Fibroblast of the aortic adventitia (primary cell): ENCODE data around the gene MARCHF10. TPM values are rescaled to one million over a fixed set of nuclear protein-coding genes. Genes with fewer than 3 reads are reported as not detected.

Source experiments
- DNase-seq: peaks from one replicate; pipeline ENCODE4 v3.0.0-alpha.2; 2010; ENCODE audit warnings: low read depth
- H3K4me3 ChIP-seq: 2 replicates; pipeline ENCODE4 v1.5.1; 2011; ENCODE audit warnings: low read depth, mild to moderate bottlenecking, control low read depth, low read length, moderate library complexity
- CTCF ChIP-seq: IDR thresholded peaks from 2 replicates; pipeline ENCODE4 v1.5.1; 2011; ENCODE audit warnings: mild to moderate bottlenecking, low read length, control low read depth, inconsistent platforms; ENCODE audit not compliant: insufficient read depth
- small RNA-seq: library from RNA; depleted of rRNA; stranded (forward); fragments of <200 nt; gene quantifications from one replicate; pipeline ENCODE3, GENCODE V24; 2012
- total RNA-seq: library from RNA; depleted of rRNA; stranded (reverse); fragments of >200 nt; gene quantifications from 2 replicates; pipeline ENCODE4 v1.2.3, GENCODE V29; 2012; ENCODE audit warnings: low replicate concordance

The MARCHF10 gene
- total RNA-seq, 1 donor, result 0.09 TPM

GRCh38 chr17:62655656-62656055 lies 152.5 kb downstream of the MARCHF10 start:
- no peak for DNase-seq
- TF ChIP-seq CTCF, result no peak
- H3K4me3 ChIP-seq, result no peak overlapping the region

GRCh38 chr17:62653826-62654761 lies 154.0 kb downstream of the MARCHF10 start:
- peak overlapping the region; percentile 22 for H3K4me3 ChIP-seq
- TF ChIP-seq CTCF, result no peak
- peak; percentile 82 for DNase-seq

GRCh38 chr17:62653002-62653825 lies 154.9 kb downstream of the MARCHF10 start:
- DNase-seq, result peak; percentile 64
- H3K4me3 ChIP-seq, result peak overlapping the region; percentile 49
- peak; percentile 12 for TF ChIP-seq CTCF

- peak; percentile 64 for DNase-seq
- H3K4me3 ChIP-seq, result peak overlapping the region; percentile 49
- TF ChIP-seq CTCF, result no peak
Measured at GRCh38 chr17:62652251-62653001, 155.7 kb downstream of the MARCHF10 start.

Small RNA genes within 50 kb of the gene (small RNA-seq; reads per million reads assigned to genes)
- not detected for gene RF00019
- gene RNU6-446P, result not detected

Other genes starting within 250 kb of the MARCHF10 start
- gene MRC2, start 180.6 kb downstream of the MARCHF10 start, total RNA-seq, result 170 and 245 TPM in 2 replicates
- gene TANC2, start 157.9 kb upstream of the MARCHF10 start, total RNA-seq, result 30.1 and 30.8 TPM in 2 replicates